ENCODE results near the gene HNRNPR.
"Not testable (repeated sequence)": the region's sequence is repeated elsewhere in the genome, so short reads cannot be mapped to it uniquely, and the experiment has no call there.

HNRNPR gene

GRCh38 chr1:23322770-23323169, 21.3 kb downstream of the HNRNPR start:
- DNase-seq, result no peak

GRCh38 chr1:23310280-23310679, 33.8 kb downstream of the HNRNPR start:
- not testable (repeated sequence) for DNase-seq

- no peak for DNase-seq
These were observed 39.9 kb downstream of the HNRNPR start for GRCh38 chr1:23304140-23304620.

- DNase-seq, result no peak
These were observed 40.6 kb downstream of the HNRNPR start for GRCh38 chr1:23303524-23303923.

GRCh38 chr1:23296931-23297330, 47.2 kb downstream of the HNRNPR start:
- DNase-seq, result no peak

- no peak for DNase-seq
These were observed 52.4 kb downstream of the HNRNPR start for GRCh38 chr1:23291706-23292105.

- no peak for DNase-seq
These were observed 53.1 kb downstream of the HNRNPR start for GRCh38 chr1:23290836-23291565.

- DNase-seq, result no peak
These were observed 55.4 kb downstream of the HNRNPR start for GRCh38 chr1:23288671-23289070.

- no peak for DNase-seq
These were observed 55.9 kb downstream of the HNRNPR start for GRCh38 chr1:23288201-23288600.

GRCh38 chr1:23286401-23286800, 57.7 kb downstream of the HNRNPR start:
- DNase-seq, result no peak

GRCh38 chr1:23283667-23284602, 60.1 kb downstream of the HNRNPR start:
- no peak for DNase-seq

- DNase-seq, result no peak
These were observed 61.1 kb downstream of the HNRNPR start for GRCh38 chr1:23282957-23283356.

- no peak for DNase-seq
These were observed 65.4 kb downstream of the HNRNPR start for GRCh38 chr1:23278717-23279116.

GRCh38 chr1:23276531-23276930, 67.6 kb downstream of the HNRNPR start:
- no peak for DNase-seq

- DNase-seq, result no peak
These were observed 70.0 kb downstream of the HNRNPR start for GRCh38 chr1:23274134-23274505.

GRCh38 chr1:23273450-23274133, 70.5 kb downstream of the HNRNPR start:
- no peak for DNase-seq

- no peak for DNase-seq
These were observed 80.7 kb downstream of the HNRNPR start for GRCh38 chr1:23263380-23263887.

- DNase-seq, result not testable (repeated sequence)
These were observed 86.0 kb downstream of the HNRNPR start for GRCh38 chr1:23258082-23258481.

- DNase-seq, result not testable (repeated sequence)
These were observed 86.7 kb downstream of the HNRNPR start for GRCh38 chr1:23257371-23257770.

Measured in islet precursor cell (in vitro differentiated cells).